NCI-H226 (cell line): ENCODE results near the gene TEAD3.

Source experiments
- DNase-seq: peaks from one replicate; pipeline ENCODE4 v3.0.0-alpha.2; 2015

Gene TEAD3

DNA sequence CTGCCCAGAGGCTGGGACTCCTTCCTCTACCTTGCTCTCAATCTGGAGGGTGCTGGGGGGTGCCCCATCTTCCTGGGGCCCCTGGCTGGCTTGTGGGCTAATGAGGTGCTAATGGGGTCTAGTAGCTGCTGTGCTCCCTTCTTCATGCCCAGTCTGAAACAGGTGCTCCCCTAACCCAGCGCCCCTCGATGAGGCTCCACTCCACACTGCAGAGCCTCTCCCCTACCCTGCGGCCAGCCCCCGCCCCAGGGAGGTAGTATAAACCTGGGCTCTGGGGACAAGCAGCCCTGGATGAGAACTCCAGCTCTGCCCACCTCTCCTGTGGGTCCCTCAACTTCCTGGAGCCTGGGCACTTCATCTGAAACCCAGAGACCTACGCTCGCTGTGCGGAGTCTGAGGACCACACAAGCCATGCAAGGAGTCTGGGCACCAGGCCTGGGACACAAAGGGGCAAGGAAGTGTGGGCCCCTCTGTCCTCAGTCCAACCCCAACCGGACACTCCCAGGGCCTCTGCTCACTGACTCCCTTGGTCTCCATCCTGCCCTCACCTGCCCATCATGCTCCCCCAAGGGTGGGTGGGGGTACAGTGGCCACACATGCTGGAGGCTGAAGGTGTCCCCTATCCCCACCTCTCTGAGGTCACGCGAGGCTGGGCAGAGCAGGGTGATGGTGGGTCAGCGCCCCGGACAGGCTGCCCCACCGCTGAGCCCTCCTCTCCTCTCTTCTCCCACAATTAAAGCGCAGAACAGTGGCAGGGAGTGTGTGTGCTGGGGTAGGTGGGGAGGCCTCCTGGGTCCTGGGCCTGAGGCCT lies 22.5 kb downstream of the TEAD3 start:
- no peak for DNase-seq

DNA sequence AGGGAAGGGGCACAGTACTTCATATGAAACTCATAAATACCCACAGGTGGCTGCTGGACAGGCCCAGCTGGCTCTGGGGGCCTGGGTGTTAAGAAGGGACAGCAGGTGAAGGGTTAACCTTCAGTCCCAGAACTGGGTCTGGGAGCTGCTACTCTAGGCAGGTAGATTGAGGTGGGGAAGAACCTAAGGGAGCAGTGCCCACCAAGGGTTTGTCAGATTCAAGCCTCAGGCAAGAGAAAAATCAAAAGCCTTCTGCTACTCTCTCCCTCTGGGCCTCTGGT lies 23.1 kb downstream of the TEAD3 start:
- DNase-seq, result no peak

DNA sequence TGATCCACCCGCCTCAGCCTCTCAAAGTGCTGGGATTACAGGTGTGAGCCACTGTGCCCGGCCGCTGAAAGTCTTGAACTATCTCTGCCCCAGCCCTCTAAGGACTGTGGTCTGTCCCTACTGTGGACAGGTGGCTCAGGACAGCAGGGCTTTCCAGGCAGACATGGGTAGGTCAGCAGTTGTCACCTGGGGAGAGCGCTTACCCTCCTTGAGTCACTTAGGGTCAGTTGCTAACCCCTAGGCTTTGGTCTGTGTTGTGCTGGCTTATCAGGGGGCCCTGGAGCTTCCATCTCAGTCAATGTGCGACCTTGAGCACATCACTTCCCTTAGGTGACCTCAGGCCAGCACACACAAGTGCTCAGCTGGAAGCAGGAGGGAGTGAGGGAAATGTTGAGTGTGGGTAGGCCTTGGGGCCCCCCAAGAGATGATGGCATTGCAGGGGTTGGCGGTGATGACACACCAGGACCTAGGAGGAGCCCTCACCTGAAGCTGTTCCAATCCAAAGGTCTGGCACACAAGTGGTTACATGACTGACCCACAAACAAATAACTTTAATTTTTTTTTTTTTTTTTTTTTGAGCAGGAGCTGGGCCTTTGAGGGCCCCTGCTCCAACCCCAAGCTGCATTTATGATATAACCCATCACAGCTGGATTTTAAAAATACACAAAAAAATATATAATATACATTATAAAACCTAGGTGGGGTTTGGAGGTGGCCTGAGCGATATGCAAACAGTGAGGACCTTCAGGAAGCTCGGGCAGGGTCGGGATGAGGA lies 23.6 kb downstream of the TEAD3 start:
- DNase-seq, result no peak

DNA sequence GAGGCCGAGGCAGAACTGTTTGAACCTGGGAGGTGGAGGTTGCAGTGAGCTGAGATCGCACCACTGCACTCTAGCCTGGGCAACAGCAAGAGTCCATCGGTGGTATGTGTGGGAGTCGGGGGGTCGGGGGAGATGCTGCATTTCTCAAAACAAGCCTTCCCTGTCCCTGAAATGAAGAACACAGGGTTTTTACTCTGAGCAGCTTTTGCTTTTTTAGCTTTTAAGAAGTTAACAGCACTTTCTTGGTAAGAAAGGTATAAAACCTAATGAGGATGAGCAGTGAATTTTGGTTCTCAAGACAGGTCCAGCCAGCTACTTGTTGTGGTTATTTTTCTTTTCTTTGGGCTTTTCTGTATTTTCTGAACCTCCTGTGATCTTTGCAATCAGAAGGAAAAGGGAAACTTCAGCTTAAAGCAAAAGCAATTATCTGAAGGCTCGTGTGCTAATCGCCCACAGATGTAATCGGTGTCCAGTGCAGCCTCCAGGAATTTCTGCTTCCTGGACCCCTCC lies 25.0 kb downstream of the TEAD3 start:
- no peak for DNase-seq

DNA sequence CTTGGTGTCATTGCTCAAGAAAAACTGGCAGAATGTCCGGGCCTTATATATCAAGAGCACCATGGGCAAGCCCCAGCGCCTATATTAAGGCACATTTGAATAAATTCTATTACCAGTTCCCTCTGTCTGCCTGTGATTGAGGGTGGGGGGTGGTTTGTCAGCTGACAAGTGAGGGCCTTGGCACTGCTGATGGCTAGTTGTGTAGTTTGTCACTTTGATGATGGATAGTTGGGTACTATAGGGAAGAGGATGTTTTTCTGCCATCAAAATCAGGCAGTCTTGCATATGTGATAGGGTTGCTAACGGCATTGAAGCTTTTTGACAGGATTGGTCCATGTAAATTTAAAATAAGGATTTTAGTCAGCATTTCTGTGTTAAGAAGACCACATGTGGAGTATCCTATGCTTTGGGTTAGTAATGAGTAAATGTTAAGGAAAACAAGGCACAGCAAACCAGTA lies 26.2 kb downstream of the TEAD3 start:
- no peak for DNase-seq

DNA sequence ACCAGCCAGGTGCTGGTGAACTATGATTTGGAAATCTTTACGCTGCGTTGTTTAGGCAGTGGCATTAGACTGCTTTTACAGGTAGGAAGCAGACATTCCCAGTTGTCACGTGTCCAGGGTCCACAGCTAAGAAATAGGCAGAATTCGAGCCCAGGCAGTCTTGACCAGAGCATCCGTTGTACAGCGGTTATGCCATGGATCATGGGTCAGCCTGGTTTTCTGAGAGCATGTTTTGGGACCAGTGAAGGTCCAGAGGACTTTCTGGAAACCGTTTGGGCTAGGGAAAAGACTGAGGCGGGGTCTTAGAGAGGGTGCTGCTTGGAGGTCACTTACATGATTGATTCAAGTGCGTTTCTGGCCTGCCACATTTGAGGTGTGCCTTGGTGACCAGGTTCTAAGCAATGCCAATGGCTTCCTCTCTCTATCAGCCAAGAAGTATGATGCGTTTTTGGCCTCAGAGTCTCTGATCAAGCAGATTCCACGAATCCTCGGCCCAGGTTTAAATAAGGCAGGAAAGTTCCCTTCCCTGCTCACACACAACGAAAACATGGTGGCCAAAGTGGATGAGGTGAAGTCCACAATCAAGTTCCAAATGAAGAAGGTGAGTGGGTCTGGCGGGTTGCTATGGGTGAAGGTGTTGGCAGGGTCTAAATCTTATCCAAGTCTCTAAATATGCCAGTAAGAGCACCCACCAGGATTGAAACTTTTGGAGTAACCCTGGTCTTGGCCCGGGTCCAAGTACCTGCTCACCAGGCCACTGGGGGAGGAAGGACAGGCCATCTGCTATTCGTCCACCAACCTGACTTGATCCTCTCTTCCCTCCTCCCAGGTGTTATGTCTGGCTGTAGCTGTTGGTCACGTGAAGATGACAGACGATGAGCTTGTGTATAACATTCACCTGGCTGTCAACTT lies 26.9 kb downstream of the TEAD3 start:
- no peak for DNase-seq

DNA sequence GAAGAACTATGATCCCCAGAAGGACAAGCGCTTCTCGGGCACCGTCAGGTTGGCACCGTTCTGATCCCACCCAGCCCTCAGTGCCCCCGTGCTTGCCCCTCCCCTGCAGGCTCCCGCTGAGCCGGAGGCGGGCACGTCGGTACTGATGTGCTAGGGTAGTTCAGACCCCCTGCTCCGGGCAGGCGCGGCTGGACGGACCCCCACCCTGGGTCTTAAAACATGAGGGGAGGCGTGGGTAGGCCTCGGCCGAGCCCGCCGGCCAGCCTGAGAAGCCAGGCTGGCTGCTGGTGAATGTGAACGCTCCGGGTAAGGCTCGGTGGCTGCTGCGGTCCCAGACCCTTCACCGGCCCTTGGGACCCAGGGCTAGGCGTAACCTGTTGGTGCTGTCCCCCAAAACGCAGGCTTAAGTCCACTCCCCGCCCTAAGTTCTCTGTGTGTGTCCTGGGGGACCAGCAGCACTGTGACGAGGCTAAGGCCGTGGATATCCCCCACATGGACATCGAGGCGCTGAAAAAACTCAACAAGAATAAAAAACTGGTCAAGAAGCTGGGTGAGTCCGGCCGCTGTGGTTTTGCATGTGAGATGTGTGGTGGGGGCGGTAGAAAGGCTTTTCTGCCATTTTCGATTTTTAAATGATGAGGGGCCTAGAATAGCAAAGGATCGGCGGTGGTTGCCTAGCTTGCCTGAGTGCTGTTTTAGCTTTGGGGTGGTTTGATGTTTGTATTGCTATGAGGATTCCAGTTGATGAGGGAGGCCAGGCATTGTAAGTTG lies 27.7 kb downstream of the TEAD3 start:
- DNase-seq, result no peak

DNA sequence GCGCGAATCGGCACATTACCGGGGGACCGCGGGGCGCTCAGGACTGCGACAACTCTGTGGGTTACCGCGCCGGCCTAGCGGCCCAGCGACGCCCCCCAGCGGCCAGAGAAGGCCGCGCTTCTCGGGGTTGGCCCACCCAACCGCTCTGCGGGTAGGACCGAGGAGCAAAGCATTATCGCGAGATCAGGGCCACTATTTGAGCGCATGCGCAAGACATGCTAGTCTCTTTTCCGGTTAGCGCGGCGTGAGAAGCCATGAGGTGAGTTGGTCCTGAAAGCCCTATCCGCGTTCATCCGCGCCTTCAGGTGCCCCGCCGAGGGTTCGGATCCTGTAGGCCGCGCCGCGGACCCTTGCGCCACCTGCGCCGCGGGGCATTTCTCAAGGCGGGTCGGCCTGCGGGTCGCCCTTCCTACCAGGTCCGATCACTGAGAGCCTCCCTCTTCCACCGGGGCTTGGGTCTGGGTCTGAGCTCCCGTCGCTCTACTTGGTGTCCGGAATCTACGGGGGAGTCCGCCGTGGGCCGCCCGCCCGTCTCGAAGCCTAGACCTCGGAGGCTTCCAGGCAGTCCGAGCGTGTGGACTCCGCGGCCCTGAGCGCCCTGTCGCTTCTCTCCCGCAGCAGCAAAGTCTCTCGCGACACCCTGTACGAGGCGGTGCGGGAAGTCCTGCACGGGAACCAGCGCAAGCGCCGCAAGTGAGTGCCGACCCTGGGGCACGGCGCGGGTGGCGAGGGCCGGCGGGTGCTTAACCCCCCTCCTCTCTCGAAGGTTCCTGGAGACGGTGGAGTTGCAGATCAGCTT lies 28.5 kb downstream of the TEAD3 start, which contains the start of gene RPL10A:
Gene RPL10A (plus strand): TSS at position 221 of the 799 bp plus-strand sequence. CDS start 34 bp downstream, at position 255.
- DNase-seq, result peak; percentile 89

DNA sequence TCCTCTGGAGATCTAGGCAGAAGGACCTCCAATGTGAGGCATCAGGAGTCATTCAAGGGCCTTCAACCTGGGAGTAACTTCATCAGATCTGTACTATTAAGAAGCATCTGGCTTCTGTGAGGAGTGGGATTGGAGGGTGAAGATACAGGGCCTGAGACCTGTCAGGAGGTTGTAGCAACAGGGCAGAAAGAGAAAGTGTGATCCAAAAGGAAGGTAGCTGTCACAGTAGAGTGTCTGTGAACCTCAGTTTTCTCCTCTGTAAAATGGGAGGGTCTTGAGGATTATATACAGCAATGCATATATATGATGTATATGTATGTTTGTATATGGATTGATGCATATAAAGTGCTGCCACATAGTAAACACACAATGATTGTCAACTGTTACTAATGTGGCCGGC lies 31.2 kb downstream of the TEAD3 start:
- no peak for DNase-seq

DNA sequence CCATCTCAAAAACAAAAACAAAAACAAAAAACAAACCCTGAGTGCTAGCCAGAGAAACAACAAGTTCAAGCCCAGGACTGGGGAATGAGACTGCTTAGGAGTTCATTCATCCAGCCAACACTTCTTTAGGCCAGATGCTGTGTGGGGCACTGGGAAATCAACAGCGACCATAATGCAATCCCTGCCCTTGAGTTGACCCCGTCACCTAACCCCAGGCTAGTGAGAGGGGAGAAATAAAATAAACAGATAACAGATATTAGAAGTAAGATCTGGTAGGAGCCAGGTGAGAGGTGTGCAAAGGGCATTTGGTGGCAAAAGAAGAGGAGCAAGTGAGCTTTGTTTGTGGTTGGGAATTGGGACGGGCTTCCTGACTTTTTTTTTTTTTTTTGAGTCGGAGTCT lies 33.6 kb downstream of the TEAD3 start:
- DNase-seq, result no peak

DNA sequence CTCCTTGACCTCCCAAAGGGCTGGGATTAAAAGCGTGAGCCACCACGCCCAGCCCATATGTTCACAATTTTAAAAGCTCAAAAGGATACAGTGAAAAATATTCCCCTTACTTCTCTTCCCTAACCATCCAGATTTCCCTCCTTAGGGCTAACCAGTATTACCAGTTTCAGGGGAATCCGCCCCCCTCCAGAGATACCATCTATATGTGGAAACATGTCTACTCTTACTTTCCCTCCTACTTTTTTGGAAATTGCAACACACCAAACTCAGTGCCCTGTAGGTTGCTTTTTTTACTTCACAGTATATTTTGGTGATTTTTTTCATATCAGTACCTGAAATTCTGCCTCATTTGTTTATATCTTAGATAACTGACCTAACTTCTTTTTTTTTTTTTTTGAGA lies 35.6 kb downstream of the TEAD3 start:
- no peak for DNase-seq

DNA sequence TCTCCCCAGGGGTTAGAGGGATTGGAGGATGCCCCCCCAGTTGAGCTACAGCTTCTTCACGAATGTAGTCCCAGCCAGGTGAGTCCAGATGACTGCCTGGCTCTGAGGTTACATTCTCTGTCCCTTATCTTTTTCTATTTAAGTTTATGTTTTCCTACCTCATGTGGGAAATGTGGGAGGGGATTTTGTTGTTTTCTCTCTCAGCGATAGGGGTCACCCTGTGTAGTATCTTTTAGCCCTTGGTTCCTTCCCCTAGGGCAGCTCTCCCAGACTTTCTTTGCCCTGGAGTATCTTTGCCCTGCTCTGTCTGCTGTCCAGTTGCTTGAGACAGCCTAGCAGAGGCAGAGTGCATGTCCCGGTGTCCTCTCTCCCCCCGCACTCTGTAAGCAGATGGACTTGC lies 39.0 kb downstream of the TEAD3 start:
- no peak for DNase-seq

DNA sequence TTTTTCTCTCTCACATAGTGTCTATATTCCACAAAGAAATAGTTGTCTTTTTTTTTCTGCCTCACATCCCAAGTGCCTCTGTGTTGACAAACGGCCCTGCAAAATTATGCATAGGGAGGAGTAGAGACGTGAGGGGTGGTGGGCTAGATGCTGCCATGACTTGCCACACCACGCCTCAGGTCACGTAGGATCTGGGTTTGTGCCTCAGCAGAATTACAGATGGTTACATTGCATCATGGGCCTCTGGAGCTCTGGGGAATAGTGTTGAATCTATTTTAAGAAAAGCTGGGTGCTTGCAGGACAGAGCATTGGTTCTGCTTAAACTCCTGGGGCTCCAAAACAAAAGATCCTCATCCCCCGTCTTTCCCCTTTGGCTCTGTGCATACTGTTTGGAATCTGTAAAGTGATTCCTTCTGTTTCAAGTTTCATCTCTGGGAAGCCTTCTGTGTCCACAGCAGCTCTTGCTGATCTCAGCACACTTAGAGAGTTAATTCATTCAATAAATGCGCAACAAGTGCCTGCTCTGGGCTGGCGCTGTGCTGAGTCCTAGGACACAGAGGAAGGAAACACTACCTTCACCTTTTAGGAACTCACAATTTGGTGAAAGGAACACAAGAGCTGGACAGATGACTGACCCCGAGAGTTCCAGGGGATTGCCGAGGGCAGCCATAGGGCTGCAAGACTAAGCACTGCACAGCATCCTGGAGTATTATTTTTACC lies 42.3 kb downstream of the TEAD3 start:
- DNase-seq, result no peak

DNA sequence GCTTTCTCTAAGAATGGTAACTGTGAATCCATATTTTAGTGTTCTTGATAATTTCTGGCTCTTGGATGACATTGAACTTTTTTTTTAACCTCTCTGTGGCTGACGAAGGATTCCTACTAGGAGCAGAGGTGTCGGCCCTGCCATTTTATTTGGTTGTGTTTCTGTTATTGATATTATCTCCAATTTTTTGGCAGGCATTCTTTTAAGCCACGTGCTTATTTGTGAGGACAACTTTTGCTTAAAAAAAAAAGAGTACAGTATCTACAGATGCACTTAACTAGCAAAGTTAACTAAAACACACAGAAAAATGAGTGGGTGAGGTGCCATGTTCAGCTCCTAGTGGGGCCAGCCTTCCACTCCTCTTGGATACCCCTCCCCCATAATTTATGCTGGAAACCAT lies 43.6 kb downstream of the TEAD3 start:
- no peak for DNase-seq

DNA sequence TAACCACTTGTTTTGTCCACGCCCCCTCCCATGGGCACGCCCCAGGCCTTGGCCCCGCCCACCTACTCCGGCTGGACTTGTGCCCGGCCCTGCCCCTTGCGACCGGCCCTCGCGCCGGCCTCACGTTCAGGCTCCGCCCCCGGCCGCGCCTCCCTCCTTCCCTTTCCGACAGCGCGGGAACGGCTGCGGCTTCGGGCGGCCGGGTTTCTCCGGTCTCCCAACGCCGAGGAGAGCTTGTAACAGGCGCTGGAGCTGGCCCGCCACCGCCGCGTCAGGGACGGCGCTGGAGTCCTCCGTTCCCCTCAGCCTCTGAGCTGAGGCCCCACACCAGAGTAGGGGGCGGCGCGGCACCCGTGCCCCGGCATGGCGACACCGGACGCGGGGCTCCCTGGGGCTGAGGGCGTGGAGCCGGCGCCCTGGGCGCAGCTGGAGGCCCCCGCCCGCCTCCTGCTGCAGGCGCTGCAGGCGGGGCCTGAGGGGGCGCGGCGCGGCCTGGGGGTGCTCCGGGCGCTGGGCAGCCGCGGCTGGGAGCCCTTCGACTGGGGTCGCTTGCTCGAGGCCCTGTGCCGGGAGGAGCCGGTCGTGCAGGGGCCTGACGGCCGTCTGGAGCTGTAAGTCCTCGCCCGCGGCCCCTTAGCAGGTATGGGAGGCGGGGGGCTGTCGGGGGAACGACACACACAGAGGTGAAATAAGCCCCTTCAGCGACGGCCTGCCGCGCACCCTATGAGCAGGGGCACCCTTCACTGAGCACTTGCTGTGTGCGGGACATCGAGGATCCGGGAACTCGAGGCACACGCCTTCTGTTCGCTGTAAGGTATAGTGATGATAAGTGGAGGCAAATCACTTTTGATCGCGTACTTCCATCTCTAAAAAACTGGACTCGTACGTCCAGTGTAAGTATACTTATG lies 44.4 kb downstream of the TEAD3 start, which contains the start of gene FANCE:
Gene FANCE (plus strand): TSS at position 156 of the 908 bp plus-strand sequence. CDS start 208 bp downstream, at position 364.
- peak; percentile 76 for DNase-seq

DNA sequence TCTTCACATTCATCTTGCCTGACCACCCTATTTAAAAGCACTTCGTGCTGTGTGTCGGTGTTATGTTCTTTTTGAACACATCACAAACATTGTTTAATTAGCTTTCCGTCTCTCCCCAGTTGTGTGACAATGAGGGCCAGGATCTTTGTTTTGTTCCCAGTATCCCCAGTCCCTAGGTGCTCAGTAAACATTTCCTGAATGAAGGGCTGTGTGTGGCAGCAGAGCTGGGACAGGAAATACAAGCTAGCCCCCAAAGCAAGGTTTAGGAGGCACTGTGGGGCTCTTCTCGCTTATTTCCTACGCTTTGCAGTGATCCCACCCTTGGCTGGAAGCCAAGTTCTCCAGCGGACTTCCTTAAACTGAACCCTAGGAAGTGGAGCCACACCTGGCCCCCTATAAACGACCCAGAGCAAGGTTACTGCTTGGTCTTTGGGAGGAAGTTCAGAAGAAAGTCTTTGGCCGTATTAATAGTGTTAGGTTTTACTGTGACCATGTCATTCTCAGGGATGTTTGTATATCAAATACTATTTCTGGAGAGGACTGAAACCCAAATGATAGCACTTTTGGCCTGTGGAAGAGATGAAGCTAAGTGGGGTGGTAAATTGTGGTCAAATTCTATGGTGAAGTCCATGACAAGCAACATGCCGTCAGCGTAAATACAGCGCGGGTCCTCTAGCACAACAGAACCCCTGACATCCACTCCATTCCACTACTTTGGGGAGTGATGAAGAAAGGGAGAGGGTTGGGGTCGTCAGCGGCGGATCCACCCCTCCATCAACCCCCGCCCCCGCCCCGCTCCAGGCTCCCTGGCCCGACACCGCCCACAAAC lies 45.3 kb downstream of the TEAD3 start:
- DNase-seq, result no peak

DNA sequence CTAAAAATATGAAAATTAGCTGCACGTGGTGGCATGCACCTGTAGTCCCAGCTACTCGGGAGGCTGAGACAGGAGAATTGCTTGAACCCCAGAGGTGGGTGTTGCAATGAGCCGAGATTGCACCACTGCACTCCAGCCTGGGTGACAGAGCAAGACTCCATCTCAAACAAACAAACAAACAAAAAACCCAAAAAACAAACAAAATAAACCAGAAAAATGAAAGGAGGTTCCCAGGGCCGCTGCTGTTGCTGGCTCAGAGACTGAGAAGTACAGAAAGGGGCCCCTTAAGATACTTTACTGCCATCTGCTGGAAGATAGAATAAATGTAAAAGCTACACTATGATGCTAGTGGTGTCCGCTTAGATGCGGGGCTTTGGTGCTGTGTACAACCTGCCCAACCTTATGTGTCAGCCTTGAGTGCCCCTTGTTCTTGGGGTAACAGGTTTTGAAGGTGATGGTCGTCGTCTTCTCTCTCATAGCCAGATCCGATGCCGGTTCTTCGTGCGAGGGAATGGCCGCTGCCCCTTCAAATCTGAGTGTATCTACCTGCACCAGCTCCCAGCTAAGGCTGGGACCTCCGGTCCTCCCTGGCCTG lies 47.5 kb downstream of the TEAD3 start:
- peak; percentile 49 for DNase-seq

DNA sequence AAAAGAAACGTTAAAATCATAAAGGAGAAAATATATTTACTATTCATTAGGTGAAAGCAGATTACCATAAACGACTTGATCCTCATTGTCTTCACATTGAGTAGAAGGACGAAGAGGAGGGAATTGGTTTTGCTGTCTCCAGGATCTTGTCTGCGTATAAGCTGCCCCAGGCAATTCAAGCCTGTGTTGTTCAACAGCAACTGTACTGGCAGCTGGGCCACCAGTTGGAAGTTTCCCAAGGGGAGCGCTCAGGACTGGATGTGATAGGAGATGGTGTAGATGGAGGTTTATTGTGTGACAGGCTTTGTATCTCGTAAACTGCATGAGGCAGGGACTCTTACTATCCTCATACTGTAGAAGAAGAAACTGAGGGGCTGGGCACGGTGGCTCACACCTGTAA lies 48.7 kb downstream of the TEAD3 start:
- no peak for DNase-seq
